Mucosa of descending colon (tissue), 3 donors: ENCODE measurements around the gene YDJC. TPM values are rescaled to one million over a fixed set of nuclear protein-coding genes. Genes with fewer than 3 reads are reported as not detected.
A peak's percentile ranks its signal among the peaks of the same experiment; 100 is the strongest.
"Not testable (repeated sequence)": the region's sequence is repeated elsewhere in the genome, so short reads cannot be mapped to it uniquely, and the experiment has no call there.

Experiments
- ATAC-seq: fragments of 200-7000 bp; cut with Tn5 transposase; one replicate; pipeline ENCODE4 v1.9.1; 2020; ENCODE audit warnings: mild to moderate bottlenecking, moderate library complexity
- DNase-seq, 3 donors: peaks; one replicate each; pipeline ENCODE4 v3.0.0-alpha.2; 2020
- H3K36me3 ChIP-seq: fragments of 200-600 bp; one replicate; pipeline ENCODE4 v1.8.0; 2021; ENCODE audit warnings: low read depth, mild to moderate bottlenecking
- H3K4me1 ChIP-seq: fragments of 200-600 bp; one replicate; pipeline ENCODE4 v1.8.0; 2021; ENCODE audit warnings: low read depth, mild to moderate bottlenecking
- H3K4me3 ChIP-seq: fragments of 200-600 bp; one replicate; pipeline ENCODE4 v1.8.0; 2021; ENCODE audit warnings: mild to moderate bottlenecking
- H3K9me3 ChIP-seq: fragments of 200-600 bp; one replicate; pipeline ENCODE4 v1.8.0; 2021; ENCODE audit warnings: mild to moderate bottlenecking
- intact Hi-C, 2 donors: fragments of 100-400 bp; cut with DNase I in 1 of 2; cut with micrococcal nuclease in 1 of 2; formaldehyde crosslinking; loops; one replicate each; pipeline versions ENCODE4 v1.11.0 to v1.11.1; 2022; cut with DNase I, micrococcal nuclease
- total RNA-seq, 3 donors: library from RNA; stranded (reverse); fragmentation: NEBNext Ultra II Directional in 2 of 3; extraction: Animal tissue kit (Norgen Biotek cat#: 25700) in 2 of 3; gene quantifications; one replicate each; pipeline versions ENCODE4 v1.2.1 to v1.2.4, GENCODE V29; 2021 to 2023
- TF ChIP-seq, protein P1 (sequence below): fragments of 200-600 bp; IDR thresholded peaks from one replicate; pipeline ENCODE4 v1.8.0; 2022; ENCODE audit warnings: antibody characterized with exemption, mild to moderate bottlenecking
- donor health status: DM: no; HTN: no; CAD: no; lungs with moderate emphysema.
- donor health status: DM: no; HTN: no; CAD: no.
- donor health status: DM: no; HTN: yes; CAD: no.

YDJC gene
- total RNA-seq, 3 donors from 2014 or later = 12.5 to 26.5 (median 21.7) TPM

DNA sequence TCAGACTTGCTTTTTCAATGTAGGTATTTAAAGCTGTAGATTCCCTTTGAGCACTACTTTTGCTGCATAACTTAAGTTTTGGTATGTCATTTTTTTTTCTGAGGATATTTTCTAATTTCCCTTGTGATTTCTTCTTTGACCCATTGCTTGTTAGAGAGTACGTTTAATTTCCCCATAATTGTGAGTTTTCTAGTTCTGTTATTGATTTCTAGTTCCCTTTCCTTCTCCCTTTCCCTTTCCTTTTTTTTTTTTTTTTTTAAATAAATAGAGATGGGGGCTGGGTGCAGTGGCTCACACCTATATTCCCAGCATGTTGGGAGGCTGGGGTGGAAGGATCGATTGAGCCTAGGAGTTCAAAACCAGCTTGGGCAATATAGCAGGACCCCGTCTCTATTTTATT is 31.5 kb downstream of the YDJC start:
- Histone ChIP-seq H3K9me3 (no peaks in the 10 kb centered on the region), H3K36me3 (no peaks in the 10 kb centered on the region), H3K4me1 (no peaks in the 10 kb centered on the region), H3K4me3 (no peak overlapping the region)
- intact Hi-C loops = no loop called here
- DNase-seq (no peak), ATAC-seq (no peak)
- TF ChIP-seq, protein P1, sequence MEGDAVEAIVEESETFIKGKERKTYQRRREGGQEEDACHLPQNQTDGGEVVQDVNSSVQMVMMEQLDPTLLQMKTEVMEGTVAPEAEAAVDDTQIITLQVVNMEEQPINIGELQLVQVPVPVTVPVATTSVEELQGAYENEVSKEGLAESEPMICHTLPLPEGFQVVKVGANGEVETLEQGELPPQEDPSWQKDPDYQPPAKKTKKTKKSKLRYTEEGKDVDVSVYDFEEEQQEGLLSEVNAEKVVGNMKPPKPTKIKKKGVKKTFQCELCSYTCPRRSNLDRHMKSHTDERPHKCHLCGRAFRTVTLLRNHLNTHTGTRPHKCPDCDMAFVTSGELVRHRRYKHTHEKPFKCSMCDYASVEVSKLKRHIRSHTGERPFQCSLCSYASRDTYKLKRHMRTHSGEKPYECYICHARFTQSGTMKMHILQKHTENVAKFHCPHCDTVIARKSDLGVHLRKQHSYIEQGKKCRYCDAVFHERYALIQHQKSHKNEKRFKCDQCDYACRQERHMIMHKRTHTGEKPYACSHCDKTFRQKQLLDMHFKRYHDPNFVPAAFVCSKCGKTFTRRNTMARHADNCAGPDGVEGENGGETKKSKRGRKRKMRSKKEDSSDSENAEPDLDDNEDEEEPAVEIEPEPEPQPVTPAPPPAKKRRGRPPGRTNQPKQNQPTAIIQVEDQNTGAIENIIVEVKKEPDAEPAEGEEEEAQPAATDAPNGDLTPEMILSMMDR = no peak

DNA sequence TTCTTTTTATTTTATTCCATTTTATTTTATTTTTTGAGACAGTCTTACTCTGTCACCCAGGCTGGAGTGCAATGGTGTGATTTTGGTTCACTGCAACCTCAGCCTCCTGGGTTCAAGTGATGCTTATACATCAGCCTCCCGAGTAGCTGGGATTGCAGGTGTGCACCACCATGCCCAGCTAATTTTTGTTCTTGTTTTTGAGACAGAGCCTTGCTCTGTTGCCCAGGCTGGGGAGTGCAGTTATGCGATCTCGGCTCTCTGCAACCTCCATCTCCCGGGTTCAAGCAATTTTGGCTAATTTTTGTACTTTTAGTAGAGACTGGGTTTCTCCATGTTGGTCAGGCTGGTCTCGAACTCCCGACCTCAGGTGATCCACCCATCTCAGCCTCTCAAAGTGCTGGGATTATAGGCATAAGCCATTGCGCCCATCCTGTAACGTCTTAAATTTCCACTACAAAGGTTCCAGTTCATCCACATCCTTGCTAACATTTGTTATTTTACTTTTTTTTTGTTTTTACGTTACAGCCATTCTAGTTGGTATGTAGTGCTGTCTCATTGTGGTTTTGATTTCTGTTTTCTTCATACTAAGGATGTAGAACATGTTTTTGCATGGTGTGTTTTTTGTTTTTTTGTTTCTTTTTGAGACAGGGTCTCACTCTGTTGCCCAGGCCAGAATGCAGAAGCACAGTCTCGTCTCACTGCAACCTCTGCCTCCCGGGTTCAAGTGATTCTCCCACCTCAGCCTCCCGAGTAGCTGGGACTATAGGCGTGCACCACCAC is 33.3 kb downstream of the YDJC start:
- H3K4me3 ChIP-seq, DNase-seq, H3K4me1 ChIP-seq, intact Hi-C loops, ATAC-seq, H3K36me3 ChIP-seq, H3K9me3 ChIP-seq: not testable (repeated sequence)

DNA sequence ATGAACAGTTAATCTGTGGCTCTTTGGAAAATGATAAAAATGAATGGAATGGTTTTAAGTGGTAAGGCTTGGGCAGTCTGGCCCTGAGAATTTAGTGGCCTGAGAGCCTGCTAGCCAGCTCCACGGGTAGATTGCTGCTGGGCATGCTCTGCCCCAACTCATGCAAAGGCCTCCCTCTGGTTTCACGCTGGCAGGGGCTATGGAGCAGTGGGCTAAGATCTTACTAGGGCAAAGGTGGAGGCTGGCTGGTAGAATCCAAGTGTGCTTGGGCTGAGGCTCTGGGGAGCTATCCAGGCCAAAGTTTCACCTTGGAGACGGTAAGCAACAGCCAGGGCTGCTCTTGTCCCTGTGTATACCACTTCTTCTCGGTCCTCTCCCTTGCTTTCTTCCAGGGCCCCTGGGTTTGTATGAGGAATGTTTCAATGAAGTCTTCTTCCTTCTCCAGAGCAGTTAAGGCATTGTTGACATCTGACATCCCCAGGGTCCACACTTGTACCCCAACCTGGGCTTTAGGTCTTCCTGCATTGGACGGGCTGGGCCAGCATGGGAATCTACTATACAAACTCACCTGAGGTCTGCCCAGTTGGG is 34.9 kb downstream of the YDJC start:
- no peak for DNase-seq
- Histone ChIP-seq H3K36me3 (no peaks in the 10 kb centered on the region), H3K4me1 (peaks cover 6% of the 10 kb centered on the region), H3K4me3 (no peak overlapping the region), H3K9me3 (no peaks in the 10 kb centered on the region)
- intact Hi-C loops = no loop called here
- no peak for ATAC-seq
- TF ChIP-seq, protein P1 = no peak

DNA sequence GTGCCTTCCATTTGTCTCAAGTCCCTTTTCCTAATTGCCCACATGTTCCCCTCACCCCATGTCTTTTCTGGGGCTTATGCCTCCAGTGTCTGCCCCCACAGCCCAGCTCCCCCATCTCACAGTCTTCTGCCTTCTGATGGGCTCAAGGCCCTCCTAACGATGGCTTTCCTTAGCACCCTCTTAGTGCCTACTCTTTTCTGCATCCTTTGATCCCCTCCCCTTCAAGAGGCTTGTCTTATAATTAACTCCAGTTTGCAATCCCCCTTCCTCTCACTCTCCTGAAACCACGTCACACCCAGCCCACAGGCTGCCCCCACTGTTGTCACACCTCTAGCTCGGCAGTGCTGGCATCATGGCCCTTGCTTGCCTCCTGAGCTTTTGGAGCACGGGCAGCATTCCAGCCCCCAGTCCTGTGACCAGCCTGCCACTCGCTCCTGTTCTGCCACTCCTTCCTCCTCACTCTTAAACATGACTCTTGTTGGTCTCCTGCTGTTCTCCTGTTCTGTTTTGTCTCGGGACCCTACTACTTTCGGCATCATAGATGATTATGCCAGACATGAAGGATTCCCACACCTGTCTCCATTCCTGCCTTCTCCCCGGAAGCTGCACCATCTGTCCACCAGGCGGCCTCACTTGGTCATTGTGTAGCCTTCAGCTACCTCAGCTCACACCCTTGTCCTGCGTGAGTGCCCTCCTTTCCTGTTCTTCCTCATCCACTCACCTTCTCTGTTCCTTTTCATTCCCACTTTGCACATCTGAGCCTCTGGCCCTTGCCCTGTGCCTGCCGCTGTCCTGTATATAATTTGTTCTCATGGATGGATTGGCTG is 36.2 kb downstream of the YDJC start:
- Histone ChIP-seq H3K4me1 (peaks cover 6% of the 10 kb centered on the region), H3K9me3 (no peaks in the 10 kb centered on the region), H3K36me3 (no peaks in the 10 kb centered on the region), H3K4me3 (no peak overlapping the region)
- intact Hi-C loops = no loop called here
- TF ChIP-seq, protein P1 = no peak
- peak; percentile 75 for ATAC-seq
- DNase-seq = peak in 1 of 3 donors; percentile 31

DNA sequence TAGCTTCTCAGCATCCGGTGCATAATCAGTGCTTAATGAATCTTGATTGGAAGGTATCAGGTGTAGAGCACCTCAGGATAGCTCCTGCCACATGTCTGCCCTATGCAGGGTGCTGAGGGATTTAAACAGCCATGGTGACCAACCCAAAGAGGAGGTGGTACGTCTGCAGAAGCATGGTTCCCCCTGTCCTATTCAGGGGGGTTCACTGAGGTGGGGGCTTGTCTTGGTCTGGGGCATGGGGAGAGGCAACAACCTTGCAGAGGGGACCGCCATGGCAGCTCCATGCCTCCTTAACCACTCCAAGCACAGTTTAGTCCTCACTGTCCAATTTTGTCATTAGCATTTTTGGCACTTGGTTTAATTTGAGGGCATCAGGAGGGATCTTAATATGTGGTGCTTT is 37.4 kb downstream of the YDJC start:
- TF ChIP-seq, protein P1 = no peak
- Histone ChIP-seq H3K9me3 (no peaks in the 10 kb centered on the region), H3K4me3 (no peak overlapping the region), H3K4me1 (peaks cover 6% of the 10 kb centered on the region), H3K36me3 (no peaks in the 10 kb centered on the region)
- no peak for DNase-seq
- intact Hi-C loops = no loop called here
- ATAC-seq = no peak

DNA sequence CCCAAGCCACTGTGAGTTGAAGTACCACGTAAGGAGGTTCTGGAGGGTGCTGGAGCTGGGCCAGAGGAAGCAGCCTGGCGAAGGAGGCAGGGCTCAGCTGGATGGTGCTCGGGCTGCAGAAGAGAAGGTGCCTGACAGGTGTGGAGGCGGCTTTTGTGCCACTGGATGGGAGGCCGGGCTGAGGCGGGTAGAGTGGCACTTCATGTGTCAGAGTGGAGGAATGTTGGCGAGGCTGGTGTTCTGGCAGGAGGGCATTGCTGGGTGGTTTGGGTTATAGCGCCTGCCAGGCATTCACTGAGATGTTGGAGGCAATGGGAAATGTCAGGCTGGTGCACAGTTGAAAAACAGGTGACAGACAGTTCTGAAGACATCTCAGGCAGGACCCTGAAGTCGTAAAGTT is 38.1 kb downstream of the YDJC start:
- Histone ChIP-seq H3K36me3 (no peaks in the 10 kb centered on the region), H3K9me3 (no peaks in the 10 kb centered on the region), H3K4me3 (no peak overlapping the region), H3K4me1 (peaks cover 6% of the 10 kb centered on the region)
- DNase-seq = no peak
- TF ChIP-seq, protein P1 = no peak
- ATAC-seq = peak; percentile 10
- intact Hi-C loops = no loop called here
